Measurements from ENCODE around the gene RREB1.
A peak's percentile ranks its signal among the peaks of the same experiment; 100 is the strongest.

Gene RREB1
- 101 to 130 (median 108) reads per million in 4 donors for total RNA-seq

DNA sequence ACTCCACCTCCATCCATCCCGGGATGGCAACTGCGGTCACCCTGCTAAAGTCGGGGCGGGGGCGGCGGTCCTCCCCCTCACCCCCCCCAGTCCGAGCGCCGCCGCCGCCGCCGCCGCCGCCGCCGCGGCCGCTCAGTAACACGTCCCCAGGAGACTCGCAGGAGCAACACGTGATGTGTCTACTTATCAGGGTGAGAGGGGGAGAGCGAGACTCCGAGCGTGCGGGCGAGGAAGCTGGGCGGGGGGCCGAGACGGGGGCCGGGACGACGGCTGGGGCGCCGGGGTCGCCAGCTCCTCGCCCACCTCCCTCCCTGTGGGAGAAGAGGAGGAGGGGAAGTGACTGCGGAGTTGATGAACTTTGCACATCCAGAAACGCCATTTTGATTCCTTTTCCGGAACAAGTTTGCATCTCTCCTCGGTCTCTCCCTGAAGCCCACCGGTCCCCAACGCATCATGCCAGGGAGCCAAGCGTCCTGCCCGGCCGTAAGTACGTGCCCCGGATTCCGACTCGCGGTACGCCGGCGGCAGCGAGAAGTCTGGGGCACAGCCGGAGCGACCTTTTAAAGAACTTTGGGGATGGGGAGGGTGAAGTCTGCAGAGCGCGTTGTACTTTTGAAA is at the start of gene RREB1:
Gene RREB1, plus strand, starts transcription at position 384 of the 618 bp plus-strand sequence. CDS start 73,951 bp downstream, outside the sequence.
- peak; percentile 37 to 66 (median 53) for DNase-seq

- peak in 1 of 5 donors; percentile 28 for DNase-seq
These were observed 49.4 kb upstream of the RREB1 start for GRCh38 chr6:7058250-7058923.

DNA sequence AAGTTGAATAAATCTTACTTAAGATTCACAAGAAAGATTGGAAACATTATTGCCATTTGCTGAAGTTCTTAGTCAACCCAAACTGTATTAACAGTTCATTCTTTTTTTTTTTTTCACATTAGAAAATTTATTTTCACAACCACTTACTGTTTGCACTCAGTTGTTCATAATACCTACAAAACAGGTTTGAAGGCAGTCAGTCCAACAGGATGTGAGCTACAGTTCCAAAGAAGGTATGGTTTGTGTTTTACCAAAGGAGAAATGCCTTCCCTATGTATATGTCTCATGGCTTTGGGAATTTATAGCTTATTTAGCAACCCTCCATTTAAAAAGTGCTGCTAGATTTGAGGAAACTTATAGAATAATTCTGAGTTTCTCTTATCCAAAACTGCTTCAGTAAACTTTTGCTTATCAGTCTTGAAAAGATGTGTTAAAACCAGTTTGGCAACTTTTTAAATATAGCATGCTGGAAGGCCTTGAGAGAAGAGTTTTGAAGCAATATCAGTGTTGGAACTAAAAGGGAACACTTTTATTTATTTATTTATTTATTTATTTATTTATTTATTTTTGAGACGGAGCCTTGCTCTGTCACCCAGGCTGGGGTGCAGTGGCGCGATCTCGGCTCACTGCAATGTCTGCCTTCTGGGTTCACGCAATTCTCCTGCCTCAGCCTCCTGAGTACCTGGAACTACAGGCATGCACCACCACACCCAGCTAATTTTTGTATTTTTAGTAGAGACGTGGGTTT is 46.8 kb upstream of the RREB1 start:
- DNase-seq = no peak

GRCh38 chr6:7062451-7063162 is 45.2 kb upstream of the RREB1 start:
- DNase-seq = no peak

DNA sequence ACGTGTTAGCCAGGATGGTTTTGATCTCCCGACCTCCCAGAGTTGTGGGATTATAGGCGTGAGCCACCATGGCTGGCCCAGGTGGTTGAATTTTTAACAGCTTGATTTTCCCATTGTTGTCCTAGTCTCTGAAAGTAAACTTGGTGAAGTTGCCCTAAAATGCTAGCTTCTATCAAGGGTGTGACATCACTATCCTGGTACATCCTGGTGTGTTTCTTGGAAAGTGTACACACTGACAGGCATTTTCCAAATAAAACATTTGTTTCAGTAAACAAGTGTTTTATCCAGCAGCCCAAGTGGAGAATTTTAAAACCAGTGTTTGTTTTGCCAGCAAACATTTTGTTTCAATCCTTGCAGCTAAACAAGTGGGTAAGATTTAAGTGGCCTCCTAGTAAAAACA is 40.5 kb upstream of the RREB1 start:
- no peak for DNase-seq

GRCh38 chr6:7071405-7071804 is 36.4 kb upstream of the RREB1 start:
- DNase-seq = no peak

DNA sequence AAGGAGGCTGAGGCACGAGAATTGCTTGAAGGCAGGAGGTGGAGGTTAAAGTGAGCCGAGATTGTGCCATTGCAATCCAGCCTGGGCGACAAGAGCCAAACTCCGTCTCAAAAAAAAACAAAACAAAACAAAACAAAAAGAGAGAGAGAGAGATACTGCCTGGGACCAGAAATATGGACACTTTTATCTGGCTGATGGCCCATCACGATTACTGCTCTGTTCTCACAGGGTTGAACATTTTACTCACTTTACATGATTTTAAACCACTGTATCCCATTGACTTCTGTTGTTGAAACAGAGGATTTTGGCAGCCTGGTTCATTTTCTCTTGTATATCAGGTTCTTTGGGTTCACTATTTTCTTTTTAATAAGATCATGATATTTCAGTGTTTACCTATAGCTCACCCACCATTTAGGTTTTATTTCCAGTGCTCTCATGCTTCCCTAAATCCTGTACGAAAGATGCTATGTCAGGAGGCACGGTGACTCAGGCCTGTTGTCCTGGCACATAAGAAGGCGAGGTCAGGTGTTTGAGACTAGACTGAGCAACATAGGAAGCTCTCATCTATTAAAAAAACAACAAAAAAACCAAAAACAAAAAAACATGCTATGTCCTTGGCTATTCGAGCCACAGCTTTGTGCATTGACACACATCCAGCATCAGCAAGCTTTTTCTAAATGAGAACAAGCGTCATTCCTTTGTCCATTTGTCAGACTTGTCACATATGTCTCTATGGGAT is 34.5 kb upstream of the RREB1 start:
- no peak for DNase-seq

- peak in 3 of 5 donors; percentile 28 to 82 (median 43) for DNase-seq
These were observed 33.8 kb upstream of the RREB1 start for GRCh38 chr6:7073821-7074525.

DNA sequence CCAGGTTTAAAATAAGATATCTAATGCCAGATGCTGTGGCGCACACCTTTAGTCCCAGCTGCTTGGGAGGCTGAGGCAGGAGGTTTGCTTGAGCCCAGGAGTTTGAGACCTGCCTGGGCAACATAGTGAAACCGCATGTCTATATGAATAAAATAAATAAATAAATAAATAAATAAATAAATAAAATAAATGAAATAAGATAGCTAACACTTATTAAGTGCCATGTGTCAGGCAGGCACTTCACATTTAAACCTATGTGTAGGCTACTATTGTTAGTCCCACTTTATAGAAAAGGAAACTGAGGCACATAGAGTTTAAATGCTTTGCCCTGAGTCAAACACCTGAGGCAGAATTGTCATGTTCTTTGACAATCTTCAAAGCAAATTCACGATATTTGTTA is 32.9 kb upstream of the RREB1 start:
- DNase-seq = no peak

GRCh38 chr6:7075341-7076000 is 32.3 kb upstream of the RREB1 start:
- no peak for DNase-seq

- no peak for DNase-seq
These were observed 29.9 kb upstream of the RREB1 start for GRCh38 chr6:7077856-7078255.

DNA sequence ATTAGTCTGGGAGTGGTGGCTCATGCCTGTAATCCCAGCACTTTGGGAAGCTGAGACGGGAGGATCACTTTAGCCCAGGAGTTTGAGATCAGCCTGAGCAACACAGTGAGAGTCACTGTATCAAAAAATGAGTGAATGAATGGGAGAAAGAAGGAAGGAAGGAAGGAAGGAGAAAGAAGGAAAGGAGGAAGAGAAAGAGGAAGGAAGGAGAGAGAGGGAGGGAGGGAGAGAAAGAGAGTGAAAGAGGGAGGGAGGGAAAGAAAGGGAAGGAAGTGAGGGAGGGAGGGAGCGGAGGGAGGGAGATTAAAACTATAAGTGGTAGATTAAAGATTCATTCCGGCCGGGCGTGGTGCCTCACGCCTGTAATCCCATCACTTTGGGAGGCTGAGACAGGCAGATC is 28.9 kb upstream of the RREB1 start:
- DNase-seq = no peak

DNA sequence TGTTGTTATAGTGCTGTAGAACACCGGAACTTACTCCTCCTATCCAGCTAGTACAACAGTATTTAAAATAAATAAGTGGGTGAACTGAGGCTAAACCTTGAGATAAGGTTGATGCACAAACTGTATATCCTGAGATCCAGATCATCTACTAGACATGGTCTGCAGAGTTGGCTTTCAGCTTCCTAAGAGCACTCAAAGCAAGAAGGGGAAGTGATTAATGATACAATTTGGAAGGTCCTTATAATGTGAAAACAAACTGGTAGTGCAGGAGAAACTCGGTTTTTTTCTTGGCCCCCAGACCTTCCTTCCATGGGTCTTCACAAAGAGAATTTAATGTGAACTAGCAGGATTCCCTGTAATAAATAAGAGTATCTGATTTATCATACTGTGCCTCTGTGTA is 27.4 kb upstream of the RREB1 start:
- DNase-seq = no peak

DNA sequence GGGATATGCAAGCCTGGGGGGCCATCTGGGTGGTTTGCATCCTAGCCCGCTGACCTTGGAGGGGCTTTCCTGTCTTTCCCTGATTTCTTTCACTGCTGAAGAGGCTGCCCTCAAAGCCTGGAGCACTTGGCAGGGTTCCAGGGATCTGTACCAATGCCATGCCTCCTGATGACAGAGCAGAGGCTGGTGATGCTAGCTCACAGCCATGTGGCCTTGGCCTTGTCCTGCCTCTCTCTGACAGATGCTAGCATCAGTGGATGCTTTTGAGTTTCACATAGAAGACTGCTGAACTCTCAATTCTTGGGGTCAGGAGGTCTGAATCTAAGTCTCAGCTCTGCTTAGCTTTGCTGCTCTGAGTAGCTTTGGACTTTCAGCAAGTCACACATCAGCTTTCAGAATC is 21.9 kb upstream of the RREB1 start:
- no peak for DNase-seq

GRCh38 chr6:7086488-7086887 is 21.3 kb upstream of the RREB1 start:
- peak in 3 of 5 donors; percentile 9 to 36 (median 21) for DNase-seq

GRCh38 chr6:7087066-7087465 is 20.7 kb upstream of the RREB1 start:
- DNase-seq = no peak

- DNase-seq = peak in 1 of 5 donors; percentile 41
These were observed 20.2 kb upstream of the RREB1 start for GRCh38 chr6:7087491-7087979.

GRCh38 chr6:7088076-7088742 is 19.6 kb upstream of the RREB1 start:
- DNase-seq = no peak

DNA sequence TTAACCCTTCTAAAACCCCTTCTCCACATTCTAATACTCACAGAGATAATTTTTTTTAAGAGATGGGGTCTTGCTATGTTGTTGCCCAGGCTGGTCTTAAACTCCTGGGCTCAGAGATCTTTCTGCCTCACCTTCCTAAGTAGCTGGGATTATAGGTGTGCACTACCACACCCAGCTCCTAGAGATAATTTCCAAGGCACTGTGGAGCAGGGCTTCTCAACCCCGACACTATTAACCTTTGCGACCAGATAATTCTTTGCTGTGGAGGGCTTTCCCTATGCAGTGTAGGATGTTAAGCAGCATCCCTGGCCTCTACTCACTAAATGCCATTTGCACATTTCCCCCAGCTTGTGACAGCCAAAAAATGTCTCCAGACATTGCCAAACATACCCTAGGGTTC is 8.8 kb upstream of the RREB1 start:
- DNase-seq = no peak

DNA sequence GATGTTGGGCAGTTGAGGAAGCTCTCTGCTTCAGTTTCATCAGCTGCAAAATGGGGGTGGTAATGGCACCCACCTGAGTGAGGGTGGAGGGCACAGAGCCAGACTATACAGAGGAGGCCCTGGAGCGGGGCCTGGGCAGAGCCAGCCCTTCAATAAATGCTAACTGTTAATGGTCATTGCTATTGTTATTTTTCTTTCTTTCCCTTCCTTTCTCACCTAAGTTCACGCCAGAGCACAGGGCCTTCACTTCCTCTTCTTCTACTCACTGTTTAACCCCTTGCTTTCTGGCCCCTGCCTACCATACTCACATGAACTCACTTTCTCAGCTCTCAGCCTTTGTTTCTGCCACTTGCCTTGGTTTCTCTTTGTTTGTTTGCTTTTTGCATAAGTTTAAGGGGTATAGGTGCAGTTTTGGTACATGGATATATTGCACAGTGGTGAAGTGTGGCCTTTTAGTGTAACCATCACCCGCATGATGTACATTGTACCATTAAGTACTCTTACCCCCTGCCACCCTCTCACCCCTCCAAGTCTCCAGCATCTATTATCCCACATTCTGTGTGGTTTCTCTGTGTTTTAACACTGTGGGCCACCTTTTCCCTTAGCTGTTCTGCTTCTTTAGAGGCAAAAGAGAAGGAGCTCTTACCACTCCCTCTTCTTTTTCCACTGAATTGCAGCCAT is 7.5 kb upstream of the RREB1 start:
- DNase-seq = no peak
